Measurements from ENCODE around the gene PHF14. TPM values are rescaled to one million over a fixed set of nuclear protein-coding genes. Genes with fewer than 3 reads are reported as not detected.

PHF14 gene
- total RNA-seq, 2 donors from 2014 or later = 25.1 to 25.7 TPM

DNA sequence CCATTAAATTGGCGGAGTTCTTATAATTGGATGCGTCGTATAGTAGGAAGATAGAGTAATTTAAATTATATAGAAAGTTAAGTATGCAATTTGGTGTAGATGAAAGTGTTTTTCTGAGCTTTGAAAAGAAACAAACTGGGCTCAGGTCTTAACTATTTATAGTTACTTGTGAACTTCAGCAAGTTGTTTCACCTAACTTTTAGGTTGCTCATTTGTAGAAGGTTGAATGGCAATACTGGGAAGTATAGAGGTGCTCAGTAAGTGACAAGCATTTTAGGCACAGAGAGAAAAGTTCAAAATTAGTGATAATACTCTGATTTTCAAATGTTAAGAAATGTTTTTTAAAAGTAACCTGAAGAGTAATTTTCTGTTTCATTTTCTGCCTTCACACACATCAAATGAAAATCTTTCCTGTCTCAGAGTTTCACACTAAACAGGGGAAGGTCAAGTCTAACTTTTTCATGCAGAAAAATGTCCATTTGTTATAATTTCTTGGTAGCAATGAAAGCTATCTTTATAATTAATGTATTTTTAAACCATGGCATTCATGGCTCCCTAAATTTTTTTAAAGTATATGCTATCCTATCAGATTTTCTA is 146.5 kb downstream of the PHF14 start:
- no peaks in the 10 kb centered on the region for H3K9me3 ChIP-seq
- H3K27me3 ChIP-seq (replicated peaks; ENCODE audit: insufficient read depth) = no peaks in the 10 kb centered on the region
- no peak overlapping the region for H3K27ac ChIP-seq
- H3K4me3 ChIP-seq = no peak overlapping the region
- H3K4me1 ChIP-seq (replicated peaks) = no peaks in the 10 kb centered on the region
- no peak for DNase-seq (ENCODE audit: low spot score)
- intact Hi-C loops (cut with DNase I) = no loop called here
- TF ChIP-seq, protein P1, sequence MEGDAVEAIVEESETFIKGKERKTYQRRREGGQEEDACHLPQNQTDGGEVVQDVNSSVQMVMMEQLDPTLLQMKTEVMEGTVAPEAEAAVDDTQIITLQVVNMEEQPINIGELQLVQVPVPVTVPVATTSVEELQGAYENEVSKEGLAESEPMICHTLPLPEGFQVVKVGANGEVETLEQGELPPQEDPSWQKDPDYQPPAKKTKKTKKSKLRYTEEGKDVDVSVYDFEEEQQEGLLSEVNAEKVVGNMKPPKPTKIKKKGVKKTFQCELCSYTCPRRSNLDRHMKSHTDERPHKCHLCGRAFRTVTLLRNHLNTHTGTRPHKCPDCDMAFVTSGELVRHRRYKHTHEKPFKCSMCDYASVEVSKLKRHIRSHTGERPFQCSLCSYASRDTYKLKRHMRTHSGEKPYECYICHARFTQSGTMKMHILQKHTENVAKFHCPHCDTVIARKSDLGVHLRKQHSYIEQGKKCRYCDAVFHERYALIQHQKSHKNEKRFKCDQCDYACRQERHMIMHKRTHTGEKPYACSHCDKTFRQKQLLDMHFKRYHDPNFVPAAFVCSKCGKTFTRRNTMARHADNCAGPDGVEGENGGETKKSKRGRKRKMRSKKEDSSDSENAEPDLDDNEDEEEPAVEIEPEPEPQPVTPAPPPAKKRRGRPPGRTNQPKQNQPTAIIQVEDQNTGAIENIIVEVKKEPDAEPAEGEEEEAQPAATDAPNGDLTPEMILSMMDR (IDR thresholded peaks at IDR 0.05) = no peak
- TF ChIP-seq POLR2A (IDR thresholded peaks at IDR 0.05) (no peak), POLR2AphosphoS5 (IDR thresholded peaks at IDR 0.05) (no peak)
- 95% methylated on average over 3 of the region's 3 CpGs for WGBS
- H3K36me3 ChIP-seq = no peaks in the 10 kb centered on the region

DNA sequence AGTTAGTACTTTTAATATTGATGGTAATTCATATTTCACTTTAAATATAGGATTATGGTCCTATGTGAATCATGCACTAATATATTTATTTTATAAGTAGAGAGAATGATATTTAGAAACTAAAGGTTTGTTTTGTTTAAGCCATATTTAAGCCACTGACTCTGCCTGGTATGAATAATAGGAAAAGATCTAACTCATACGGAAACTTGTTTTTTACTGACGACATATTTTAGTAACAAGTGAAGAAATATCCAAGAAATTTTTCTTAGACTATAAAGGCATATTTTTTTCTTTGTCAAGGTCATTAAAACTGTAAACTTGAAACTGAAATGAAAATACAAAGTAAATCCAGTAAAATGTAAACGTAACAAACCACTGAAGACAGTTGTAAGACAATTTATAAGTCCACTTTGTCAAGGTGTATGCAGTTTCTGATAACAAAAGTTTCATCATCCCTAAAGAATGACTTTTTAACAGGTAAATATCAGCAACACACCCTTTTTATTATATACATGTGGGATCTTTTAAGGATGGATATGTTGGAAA is 147.1 kb downstream of the PHF14 start:
- intact Hi-C loops (cut with DNase I) = no loop called here
- WGBS = 79% methylated on average over 3 of the region's 3 CpGs
- no peak for TF ChIP-seq POLR2AphosphoS5 (IDR thresholded peaks at IDR 0.05)

DNA sequence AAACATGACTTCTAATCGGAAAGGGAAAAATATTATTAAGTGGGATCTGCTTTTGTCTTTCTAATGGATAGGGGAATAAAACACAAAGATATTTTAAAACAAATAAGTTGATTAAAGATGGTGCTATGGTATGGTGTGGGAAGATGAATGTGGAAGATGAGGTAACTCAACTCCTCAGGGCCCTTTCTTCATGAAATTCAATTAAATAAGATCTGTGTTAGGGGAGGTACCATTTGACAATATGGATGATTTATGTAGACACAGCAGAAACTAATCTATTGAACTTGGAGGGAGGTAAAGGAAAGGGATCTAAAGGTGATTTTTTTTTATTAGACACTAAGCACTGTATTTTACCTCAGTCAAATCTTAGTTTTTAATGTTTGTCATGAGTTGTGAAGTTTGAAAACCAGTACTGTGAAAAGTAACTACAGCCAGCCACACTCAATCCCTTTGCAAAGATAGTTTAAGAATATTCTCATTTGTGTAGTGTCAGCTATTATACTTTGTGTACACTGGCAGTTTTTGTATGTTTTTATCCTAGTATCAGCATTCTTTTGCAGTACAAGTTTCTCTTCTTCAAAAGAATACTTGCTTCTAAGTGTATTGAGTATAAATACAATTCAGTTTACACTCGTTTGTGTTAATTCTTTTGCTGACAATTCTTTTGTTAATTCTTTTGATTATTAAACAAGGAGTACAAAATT is 151.3 kb downstream of the PHF14 start:
- Histone ChIP-seq H3K9me3 (no peaks in the 10 kb centered on the region), H3K36me3 (no peaks in the 10 kb centered on the region), H3K27me3 (replicated peaks; ENCODE audit: insufficient read depth) (no peaks in the 10 kb centered on the region), H3K4me1 (replicated peaks) (no peaks in the 10 kb centered on the region), H3K4me3 (no peak overlapping the region), H3K27ac (no peak overlapping the region)
- WGBS = 71% methylated on average over 2 of the region's 2 CpGs
- TF ChIP-seq, protein P1 (IDR thresholded peaks at IDR 0.05) = no peak
- no peak for TF ChIP-seq POLR2AphosphoS5 (IDR thresholded peaks at IDR 0.05)
- TF ChIP-seq POLR2A (IDR thresholded peaks at IDR 0.05) = no peak
- DNase-seq (ENCODE audit: low spot score) = no peak
- intact Hi-C loops (cut with DNase I) = no loop called here

More for the DNA sequence above, 147.1 kb downstream of the PHF14 start:
- H3K4me3 ChIP-seq = no peak overlapping the region
- no peak for DNase-seq (ENCODE audit: low spot score)
- H3K36me3 ChIP-seq = no peaks in the 10 kb centered on the region
- no peaks in the 10 kb centered on the region for H3K4me1 ChIP-seq (replicated peaks)
- H3K9me3 ChIP-seq = no peaks in the 10 kb centered on the region
- H3K27ac ChIP-seq = no peak overlapping the region
- H3K27me3 ChIP-seq (replicated peaks; ENCODE audit: insufficient read depth) = no peaks in the 10 kb centered on the region

- Histone ChIP-seq H3K36me3 (no peaks in the 10 kb centered on the region), H3K27ac (no peak overlapping the region), H3K4me3 (no peak overlapping the region), H3K4me1 (replicated peaks) (no peaks in the 10 kb centered on the region), H3K27me3 (replicated peaks; ENCODE audit: insufficient read depth) (no peaks in the 10 kb centered on the region), H3K9me3 (no peaks in the 10 kb centered on the region)
- intact Hi-C loops (cut with DNase I) = no loop called here
- no peak for TF ChIP-seq POLR2AphosphoS5 (IDR thresholded peaks at IDR 0.05)
- TF ChIP-seq POLR2A (IDR thresholded peaks at IDR 0.05) = no peak
- TF ChIP-seq, protein P1 (IDR thresholded peaks at IDR 0.05) = no peak
- WGBS = 82% methylated on average over 3 of the region's 3 CpGs
- no peak for DNase-seq (ENCODE audit: low spot score)
Measured at GRCh38 chr7:11127114-11127785, 153.6 kb downstream of the PHF14 start.

DNA sequence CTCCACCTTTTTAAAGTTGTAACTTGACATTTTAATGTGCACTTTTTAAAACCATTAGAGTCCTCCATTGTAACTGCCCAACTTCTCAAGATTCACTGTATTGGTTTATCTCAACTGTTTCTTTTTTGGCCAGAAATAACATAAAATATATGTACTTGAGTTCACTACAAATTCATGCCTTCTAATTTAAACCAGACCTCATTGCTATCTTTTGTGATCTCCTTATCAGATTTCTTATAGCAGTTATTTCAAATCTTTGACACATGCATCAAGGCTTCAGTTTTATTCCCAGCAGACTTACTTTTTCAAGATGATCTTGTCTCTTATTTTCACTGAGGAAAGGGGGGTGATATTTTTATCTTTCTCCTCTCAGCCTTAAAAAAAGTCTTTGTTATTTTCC is 154.3 kb downstream of the PHF14 start:
- intact Hi-C loops (cut with DNase I) = no loop called here
- TF ChIP-seq, protein P1 (IDR thresholded peaks at IDR 0.05) = no peak
- TF ChIP-seq POLR2A (IDR thresholded peaks at IDR 0.05) = no peak
- no peak for TF ChIP-seq POLR2AphosphoS5 (IDR thresholded peaks at IDR 0.05)
- H3K27me3 ChIP-seq (replicated peaks; ENCODE audit: insufficient read depth) = no peaks in the 10 kb centered on the region
- no peaks in the 10 kb centered on the region for H3K36me3 ChIP-seq
- DNase-seq (ENCODE audit: low spot score) = no peak
- H3K4me1 ChIP-seq (replicated peaks) = no peaks in the 10 kb centered on the region
- no peak overlapping the region for H3K4me3 ChIP-seq
- no peaks in the 10 kb centered on the region for H3K9me3 ChIP-seq
- H3K27ac ChIP-seq = no peak overlapping the region
